Neural cell (in vitro differentiated cells): Measurements from ENCODE around the gene TMEM247.

Source experiments
- CTCF ChIP-seq: fragments of 450-650 bp; IDR thresholded peaks from 2 replicates; pipeline ENCODE4 v1.5.1; 2014; ENCODE audit warnings: antibody characterized with exemption, mild to moderate bottlenecking, moderate library complexity; ENCODE audit not compliant: poor library complexity, severe bottlenecking
- EZH2 ChIP-seq: fragments of 200-600, 300-800 bp; shearing (Covaris generic), sonication (generic); IDR thresholded peaks from 2 replicates; pipeline ENCODE4 v1.6.1; 2014; ENCODE audit warnings: antibody characterized with exemption, low read length, borderline replicate concordance, mild to moderate bottlenecking; ENCODE audit not compliant: insufficient read depth, poor library complexity, severe bottlenecking
- MXI1 ChIP-seq: fragments of 450-650 bp; conservative IDR thresholded peaks from 2 replicates; pipeline ENCODE4 v1.6.1; 2014; ENCODE audit warnings: antibody characterized with exemption, mild to moderate bottlenecking; ENCODE audit not compliant: poor library complexity, severe bottlenecking
- POLR2AphosphoS5 ChIP-seq: IDR thresholded peaks from 2 replicates; pipeline ENCODE4 v1.6.1; 2012
- RAD21 ChIP-seq: fragments of 450-650 bp; conservative IDR thresholded peaks from 2 replicates; pipeline ENCODE4 v1.6.1; 2014; ENCODE audit warnings: antibody characterized with exemption, mild to moderate bottlenecking, moderate library complexity
- SMC3 ChIP-seq: fragments of 450-650 bp; conservative IDR thresholded peaks from 2 replicates; pipeline ENCODE4 v1.6.1; 2014; ENCODE audit warnings: antibody characterized with exemption, mild to moderate bottlenecking, moderate library complexity; ENCODE audit not compliant: poor library complexity
- TAF1 ChIP-seq: IDR thresholded peaks from 2 replicates; pipeline ENCODE4 v1.6.1; 2012; ENCODE audit warnings: low read depth

GRCh38 chr2:46499392-46499785 is 20.0 kb downstream of the TMEM247 start:
- TF ChIP-seq CTCF (no peak), TAF1 (no peak), MXI1 (no peak), POLR2AphosphoS5 (no peak), SMC3 (no peak), RAD21 (no peak), EZH2 (no peak)
